LNCaP clone FGC (cell line): ENCODE measurements around the gene RAMP1.
"Not testable (repeated sequence)": the region's sequence is repeated elsewhere in the genome, so short reads cannot be mapped to it uniquely, and the experiment has no call there.

Source experiments
- DNase-seq: peaks from one replicate; pipeline ENCODE4 v3.0.0-alpha.2; 2011; ENCODE audit warnings: low read depth
- H3K4me3 ChIP-seq: 2 replicates; pipeline ENCODE4 v1.5.1; 2011; ENCODE audit warnings: mild to moderate bottlenecking, low read depth, low read length, control low read depth
- CTCF ChIP-seq: IDR thresholded peaks from 2 replicates; pipeline ENCODE4 v1.5.1; 2012; ENCODE audit warnings: mild to moderate bottlenecking; ENCODE audit not compliant: control insufficient read depth, insufficient read depth; ENCODE audit errors: extremely low read depth

The RAMP1 gene

GRCh38 chr2:237940828-237941227 is 81.4 kb downstream of the RAMP1 start:
- no peak for TF ChIP-seq CTCF
- no peak overlapping the region for H3K4me3 ChIP-seq
- no peak for DNase-seq

DNA sequence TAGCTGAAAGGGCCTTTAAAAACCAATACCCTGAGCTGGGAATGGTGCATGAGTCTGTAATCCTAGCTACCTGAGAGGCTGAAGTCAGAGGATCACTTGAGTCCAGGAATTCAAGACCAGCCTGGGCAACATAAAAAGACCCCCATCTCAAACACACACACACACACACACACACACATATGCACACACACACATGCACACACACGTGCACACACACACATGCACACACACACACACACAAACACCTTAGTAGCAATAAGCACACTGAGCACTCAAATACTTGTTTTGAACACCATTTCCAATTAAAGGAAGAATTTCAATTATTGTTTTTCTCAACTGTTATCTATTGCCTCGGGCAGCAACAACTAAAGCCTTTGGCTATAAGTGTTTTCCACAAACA is 81.8 kb downstream of the RAMP1 start:
- no peak overlapping the region for H3K4me3 ChIP-seq
- no peak for TF ChIP-seq CTCF
- no peak for DNase-seq

GRCh38 chr2:237942513-237942899 is 83.1 kb downstream of the RAMP1 start:
- no peak for TF ChIP-seq CTCF
- no peak for DNase-seq
- no peak overlapping the region for H3K4me3 ChIP-seq

DNA sequence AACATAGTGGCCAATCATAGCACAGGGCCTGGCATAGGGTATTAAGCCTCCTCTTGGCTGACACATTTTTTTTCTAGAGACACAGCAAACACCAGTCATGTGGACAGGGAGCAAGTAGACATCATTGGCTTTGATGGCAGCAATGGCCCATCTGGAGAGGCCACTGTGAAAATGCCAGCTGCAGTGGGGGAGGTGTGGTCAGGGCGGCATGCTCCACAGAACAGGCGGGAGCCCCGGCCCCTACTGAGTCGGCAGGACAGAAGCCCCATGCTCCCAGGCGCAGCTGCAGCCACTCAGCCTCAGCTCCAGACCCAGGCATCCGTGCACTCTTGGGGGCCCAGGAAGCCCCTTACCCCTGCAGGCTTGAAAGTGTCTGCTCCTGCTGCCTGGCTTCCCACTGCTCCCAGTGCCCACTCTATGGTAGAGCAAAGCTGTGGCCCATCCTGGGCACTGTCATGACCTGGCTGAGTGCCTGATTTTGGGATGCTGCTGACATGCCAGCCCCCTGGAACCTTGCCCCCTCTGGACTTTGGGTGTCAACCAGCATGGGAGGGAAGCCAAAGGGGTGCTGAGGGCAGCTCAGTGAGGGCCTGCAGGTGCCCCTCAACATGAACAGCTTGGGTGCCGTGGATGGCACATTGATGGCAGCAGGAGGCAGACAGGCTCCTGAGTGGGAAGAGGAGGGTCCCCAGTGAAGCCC is 84.1 kb downstream of the RAMP1 start:
- DNase-seq = no peak
- no peak for TF ChIP-seq CTCF
- no peak overlapping the region for H3K4me3 ChIP-seq

DNA sequence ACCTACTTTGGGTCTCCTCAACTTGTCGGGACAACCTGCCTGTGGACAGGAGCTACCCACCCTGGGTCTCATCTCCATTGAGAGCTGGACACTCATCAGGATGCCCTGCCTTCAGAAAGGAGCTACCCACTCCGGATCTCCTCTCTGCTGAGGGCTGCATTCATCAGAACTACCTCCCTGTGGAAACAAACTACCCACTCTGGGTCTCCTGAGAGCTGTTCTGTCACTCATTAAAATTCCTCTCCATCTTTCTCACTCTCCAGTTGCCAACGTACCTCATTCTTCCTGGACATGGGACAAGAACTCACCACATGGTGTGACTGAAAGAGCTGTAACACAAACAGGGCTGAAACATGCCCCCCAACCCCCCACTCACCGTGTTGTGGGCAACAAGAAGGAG is 84.9 kb downstream of the RAMP1 start:
- H3K4me3 ChIP-seq = no peak overlapping the region
- TF ChIP-seq CTCF = no peak
- no peak for DNase-seq

DNA sequence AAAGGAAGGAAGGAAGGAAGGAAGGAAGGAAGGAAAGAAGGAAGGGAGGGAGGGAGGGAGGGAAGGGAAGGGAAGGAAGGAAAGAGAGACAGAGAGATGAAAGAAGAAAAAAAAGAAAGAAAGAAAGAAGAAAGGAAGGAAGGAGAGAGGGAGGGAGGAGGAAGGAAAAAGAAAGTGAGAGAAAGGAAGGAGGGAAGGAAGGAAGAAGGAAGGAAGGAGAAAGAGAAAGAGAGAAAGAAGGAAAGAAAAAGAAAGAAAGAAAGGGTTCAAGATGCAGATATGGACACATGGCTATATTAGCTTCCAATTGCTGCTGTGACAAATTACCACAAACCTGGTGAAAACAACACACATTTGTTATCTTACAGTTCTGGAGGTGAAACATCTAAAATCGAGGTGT is 87.0 kb downstream of the RAMP1 start:
- TF ChIP-seq CTCF = no peak
- no peak overlapping the region for H3K4me3 ChIP-seq
- DNase-seq = no peak

GRCh38 chr2:237951354-237951753 is 91.9 kb downstream of the RAMP1 start:
- not testable (repeated sequence) for H3K4me3 ChIP-seq, DNase-seq

DNA sequence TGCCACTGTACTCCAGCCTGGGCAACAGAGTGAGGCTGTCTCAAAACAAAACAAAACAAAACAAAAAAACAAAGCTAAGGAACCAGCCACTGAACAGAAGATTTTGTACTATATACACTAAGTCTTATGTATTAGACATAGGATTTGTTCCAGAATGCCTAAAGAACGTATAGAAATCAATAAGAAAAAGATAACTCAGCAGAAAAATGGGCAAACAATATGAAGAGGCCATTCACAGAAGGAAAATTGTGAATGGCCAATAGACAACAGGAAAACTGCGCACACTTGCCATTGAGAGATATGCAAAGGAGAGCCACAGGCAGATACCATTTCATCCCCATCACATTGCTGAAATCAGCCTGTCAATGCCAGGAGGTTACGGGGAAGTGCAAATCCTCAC is 92.5 kb downstream of the RAMP1 start:
- H3K4me3 ChIP-seq = no peak overlapping the region
- no peak for TF ChIP-seq CTCF
- DNase-seq = no peak
